Neuron (in vitro differentiated cells): Measurements from ENCODE around the gene ST3GAL4.
"Not testable (repeated sequence)": the region's sequence is repeated elsewhere in the genome, so short reads cannot be mapped to it uniquely, and the experiment has no call there.

Experiments
- H2AFZ ChIP-seq: one replicate; pipeline ENCODE4 v1.6.1; 2013; ENCODE audit warnings: low read depth, mild to moderate bottlenecking, inconsistent platforms, low read length, moderate library complexity
- H3K27me3 ChIP-seq: one replicate; pipeline ENCODE4 v1.6.1; 2013; ENCODE audit warnings: low read length; ENCODE audit not compliant: insufficient read depth
- H3K36me3 ChIP-seq: one replicate; pipeline ENCODE4 v1.6.1; 2013; ENCODE audit warnings: low read length; ENCODE audit not compliant: insufficient read depth
- H3K4me1 ChIP-seq: one replicate; pipeline ENCODE4 v1.6.1; 2013; ENCODE audit warnings: low read length; ENCODE audit not compliant: insufficient read depth
- H3K4me3 ChIP-seq: 2 replicates; pipeline ENCODE4 v1.5.1; 2013; ENCODE audit warnings: mild to moderate bottlenecking, low read length, moderate library complexity
- H3K9me3 ChIP-seq: one replicate; pipeline ENCODE4 v1.6.1; 2013; ENCODE audit warnings: low read length

Gene ST3GAL4

DNA sequence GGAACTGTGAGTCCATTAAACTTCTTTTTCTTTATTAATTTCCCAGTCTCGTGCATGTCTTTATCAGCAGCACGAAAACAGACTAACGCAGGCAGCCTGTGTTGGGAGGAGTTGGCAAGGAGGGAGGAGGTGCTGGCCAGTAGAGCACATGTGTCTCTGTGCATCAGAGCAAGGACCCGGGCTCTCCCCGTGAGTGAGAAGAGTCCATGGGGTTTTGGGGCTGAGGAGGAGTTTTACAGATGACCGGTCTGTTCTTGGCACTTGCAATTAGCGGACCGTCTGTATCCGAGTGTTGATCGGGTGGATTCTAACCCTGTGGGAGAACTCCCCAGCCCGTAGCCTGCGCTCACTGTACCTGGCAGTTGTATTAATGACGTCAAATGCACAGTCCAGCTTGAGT, 40.3 kb downstream of the ST3GAL4 start:
- H3K9me3 ChIP-seq, H3K27me3 ChIP-seq, H3K4me1 ChIP-seq: not testable (repeated sequence)

DNA sequence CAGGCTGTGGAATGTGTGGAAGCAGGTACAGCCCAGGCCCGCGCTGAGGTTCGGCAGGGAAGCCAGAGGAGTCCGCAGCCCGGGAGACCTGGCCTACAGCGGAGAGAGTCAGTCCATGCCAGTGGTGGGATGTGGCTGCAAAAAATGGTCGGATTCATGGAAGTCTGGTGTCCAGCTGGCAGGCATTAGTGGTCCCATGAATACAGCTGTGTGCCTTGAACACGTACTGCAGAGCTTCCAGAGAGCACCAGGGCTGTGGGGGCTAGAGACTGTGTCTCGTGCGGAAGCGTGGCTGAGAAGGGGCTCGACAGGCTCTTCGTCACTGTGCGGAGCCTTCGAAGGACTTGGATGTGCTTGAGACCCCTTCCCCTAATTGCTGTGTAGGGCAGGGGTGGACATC, 40.8 kb downstream of the ST3GAL4 start:
- not testable (repeated sequence) for H3K4me1 ChIP-seq, H2AFZ ChIP-seq, H3K27me3 ChIP-seq, H3K4me3 ChIP-seq, H3K9me3 ChIP-seq, H3K36me3 ChIP-seq

More for the DNA sequence above, 40.3 kb downstream of the ST3GAL4 start:
- not testable (repeated sequence) for H3K36me3 ChIP-seq, H2AFZ ChIP-seq, H3K4me3 ChIP-seq

DNA sequence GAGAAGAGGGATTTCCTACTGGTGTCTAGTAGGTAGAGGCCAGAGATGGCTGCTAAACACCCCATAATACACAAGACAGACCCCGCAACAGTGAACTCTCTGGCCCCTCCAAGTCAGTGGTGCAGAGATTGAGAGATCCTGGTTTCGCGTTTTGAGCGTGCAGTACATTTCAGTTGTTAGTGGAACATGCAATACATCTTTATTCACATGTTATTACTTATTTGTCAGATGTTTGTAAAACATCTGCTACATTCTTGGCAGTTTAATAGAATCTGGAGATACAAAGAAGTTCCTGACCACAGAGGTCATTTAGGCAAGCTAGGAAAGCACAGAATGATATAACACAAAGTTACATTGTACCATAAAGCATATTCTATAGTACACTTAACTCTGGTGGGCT, 41.5 kb downstream of the ST3GAL4 start:
- Histone ChIP-seq H3K4me1 (no peaks in the 10 kb centered on the region), H3K9me3 (peaks cover 5% of the 10 kb centered on the region), H3K36me3 (no peaks in the 10 kb centered on the region), H2AFZ (no peak overlapping the region), H3K4me3 (no peak overlapping the region), H3K27me3 (no peaks in the 10 kb centered on the region)

DNA sequence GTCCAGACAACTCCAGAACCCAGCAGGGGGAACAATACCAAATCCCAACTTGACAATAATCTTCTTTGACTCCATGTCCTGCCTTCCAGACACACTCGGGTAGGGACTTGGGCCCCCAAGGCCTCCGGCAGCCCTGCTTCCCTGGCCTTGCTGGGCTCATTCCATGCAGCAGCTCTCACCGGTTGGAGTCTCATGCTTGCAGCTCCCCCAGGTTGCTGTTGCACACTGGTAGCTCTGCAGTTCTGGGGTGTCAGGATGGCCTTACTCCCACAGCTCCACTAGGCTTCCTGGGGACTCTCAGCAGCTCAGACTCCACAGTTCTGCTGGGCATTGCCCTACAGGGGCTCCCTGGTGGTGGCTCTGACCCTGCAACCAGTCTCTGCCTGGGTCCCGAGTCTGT, 42.8 kb downstream of the ST3GAL4 start:
- H3K4me3 ChIP-seq = no peak overlapping the region
- no peak overlapping the region for H2AFZ ChIP-seq
- H3K27me3 ChIP-seq = no peaks in the 10 kb centered on the region
- H3K9me3 ChIP-seq = peaks cover 5% of the 10 kb centered on the region
- H3K4me1 ChIP-seq = no peaks in the 10 kb centered on the region
- H3K36me3 ChIP-seq = no peaks in the 10 kb centered on the region

DNA sequence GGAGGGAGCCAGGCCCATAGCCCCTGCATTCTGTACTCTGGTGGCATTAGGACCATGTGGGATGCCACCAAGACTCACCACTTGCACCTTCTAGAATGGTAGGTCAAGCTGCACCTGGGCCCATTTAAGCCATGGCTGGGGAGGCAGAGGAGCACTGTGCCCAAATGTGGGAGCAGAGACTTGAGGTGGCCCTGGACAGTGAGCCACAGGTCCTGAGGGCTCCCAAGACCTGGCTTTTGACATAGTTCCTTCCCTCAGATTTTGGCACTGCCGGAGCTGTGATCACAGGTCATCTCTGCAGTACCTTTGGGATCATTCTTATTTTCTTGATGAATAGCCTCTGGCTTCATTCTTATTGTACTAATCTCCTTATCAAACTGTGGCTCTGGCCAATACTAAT, 43.2 kb downstream of the ST3GAL4 start:
- no peaks in the 10 kb centered on the region for H3K4me1 ChIP-seq
- H3K36me3 ChIP-seq = no peaks in the 10 kb centered on the region
- no peak overlapping the region for H3K4me3 ChIP-seq
- no peaks in the 10 kb centered on the region for H3K27me3 ChIP-seq
- no peak overlapping the region for H2AFZ ChIP-seq
- H3K9me3 ChIP-seq = peaks cover 5% of the 10 kb centered on the region

DNA sequence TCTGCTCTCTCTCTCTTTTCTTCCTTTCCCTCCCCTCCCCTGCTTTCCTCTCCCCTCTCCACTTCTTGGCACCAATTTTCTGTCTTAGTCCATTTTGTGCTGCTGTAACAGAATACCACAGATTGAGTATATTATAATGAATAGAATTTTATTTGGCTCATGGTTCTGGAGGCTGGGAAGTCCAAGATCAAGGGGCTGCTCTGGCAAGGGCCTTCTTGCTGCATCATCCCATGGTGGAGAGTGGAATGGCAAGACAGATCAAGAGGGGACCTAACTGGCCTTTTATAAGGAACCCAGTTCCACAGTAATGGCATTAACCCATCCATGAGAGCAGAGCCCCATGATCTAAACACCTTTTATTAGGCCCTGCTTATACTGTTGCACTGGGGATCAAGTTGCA, 44.5 kb downstream of the ST3GAL4 start:
- Histone ChIP-seq H3K9me3 (peaks cover 5% of the 10 kb centered on the region), H2AFZ (no peak overlapping the region), H3K36me3 (no peaks in the 10 kb centered on the region), H3K4me3 (no peak overlapping the region), H3K27me3 (no peaks in the 10 kb centered on the region), H3K4me1 (no peaks in the 10 kb centered on the region)

DNA sequence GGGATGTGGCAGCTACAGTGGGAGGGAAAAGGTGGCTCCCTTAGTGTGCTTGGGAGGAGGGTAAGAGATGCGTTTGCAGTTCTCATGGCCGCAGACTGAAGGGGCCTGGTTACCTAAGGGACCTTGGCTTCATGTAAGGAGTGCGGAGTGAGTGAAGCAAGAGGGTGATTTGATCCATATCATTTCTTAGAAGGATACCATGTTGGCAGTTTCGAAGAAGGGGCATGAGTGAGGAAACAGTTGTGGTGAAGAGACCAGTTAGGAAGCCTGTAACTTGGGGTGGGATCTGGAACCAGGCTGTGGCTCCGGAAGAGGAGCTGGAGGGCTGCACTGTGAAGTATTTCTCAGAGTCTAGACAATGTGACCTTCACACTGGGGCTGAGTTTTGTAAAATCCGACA, 45.0 kb downstream of the ST3GAL4 start:
- no peaks in the 10 kb centered on the region for H3K4me1 ChIP-seq
- H3K9me3 ChIP-seq = peaks cover 5% of the 10 kb centered on the region
- no peaks in the 10 kb centered on the region for H3K27me3 ChIP-seq
- no peaks in the 10 kb centered on the region for H3K36me3 ChIP-seq
- H2AFZ ChIP-seq = no peak overlapping the region
- H3K4me3 ChIP-seq = no peak overlapping the region

DNA sequence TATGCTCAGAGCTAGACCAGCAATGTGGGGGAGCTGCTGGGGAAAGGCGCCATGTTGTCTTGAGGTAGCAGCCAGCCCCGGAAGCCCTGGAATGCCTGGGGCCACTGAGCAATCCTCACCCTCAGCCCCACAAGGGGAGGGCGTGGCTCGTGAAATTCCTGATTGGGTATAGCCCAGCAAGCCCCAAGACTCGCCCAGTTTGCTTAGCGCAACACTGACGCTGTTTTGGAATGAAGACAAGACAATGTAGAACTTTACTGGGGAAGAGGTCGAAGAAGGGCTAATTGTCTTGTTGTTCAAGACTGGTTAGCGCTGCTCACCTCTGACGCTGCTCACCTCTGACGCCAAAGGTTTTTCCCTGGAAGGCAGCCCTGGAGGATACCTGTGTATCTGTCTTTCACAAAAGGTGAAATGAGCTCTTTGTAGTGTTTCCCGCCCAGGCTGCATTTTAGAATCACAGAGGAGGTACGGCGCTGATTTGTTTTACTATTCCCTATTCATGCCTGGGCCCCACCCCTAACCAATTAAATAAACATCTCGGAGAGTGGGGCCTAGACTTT, 47.6 kb downstream of the ST3GAL4 start:
- no peaks in the 10 kb centered on the region for H3K4me1 ChIP-seq
- H2AFZ ChIP-seq = no peak overlapping the region
- H3K4me3 ChIP-seq = no peak overlapping the region
- peaks cover 5% of the 10 kb centered on the region for H3K9me3 ChIP-seq
- peaks cover 5% of the 10 kb centered on the region for H3K36me3 ChIP-seq
- no peaks in the 10 kb centered on the region for H3K27me3 ChIP-seq

DNA sequence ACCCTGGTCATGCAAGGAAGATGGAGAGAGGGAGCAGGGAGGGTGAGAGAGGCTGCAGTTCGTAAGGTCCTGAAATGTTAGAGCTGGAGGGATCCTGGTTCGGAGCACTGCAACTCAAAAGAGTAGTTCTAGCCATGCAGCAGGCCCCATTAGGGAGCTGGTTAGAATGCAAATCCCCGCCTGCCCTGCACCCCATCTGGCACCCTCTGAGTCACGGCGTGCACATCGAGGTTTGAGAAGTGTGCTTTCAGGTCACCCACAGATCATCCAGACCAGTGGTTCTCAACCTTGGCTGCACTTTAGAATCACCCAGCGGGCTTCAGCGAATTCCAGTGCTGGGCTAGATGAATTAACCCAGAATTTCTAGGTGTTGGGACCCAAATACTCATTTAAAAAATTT, 48.2 kb downstream of the ST3GAL4 start:
- Histone ChIP-seq H3K4me3 (no peak overlapping the region), H3K36me3 (peaks cover 10% of the 10 kb centered on the region), H3K4me1 (no peaks in the 10 kb centered on the region)

DNA sequence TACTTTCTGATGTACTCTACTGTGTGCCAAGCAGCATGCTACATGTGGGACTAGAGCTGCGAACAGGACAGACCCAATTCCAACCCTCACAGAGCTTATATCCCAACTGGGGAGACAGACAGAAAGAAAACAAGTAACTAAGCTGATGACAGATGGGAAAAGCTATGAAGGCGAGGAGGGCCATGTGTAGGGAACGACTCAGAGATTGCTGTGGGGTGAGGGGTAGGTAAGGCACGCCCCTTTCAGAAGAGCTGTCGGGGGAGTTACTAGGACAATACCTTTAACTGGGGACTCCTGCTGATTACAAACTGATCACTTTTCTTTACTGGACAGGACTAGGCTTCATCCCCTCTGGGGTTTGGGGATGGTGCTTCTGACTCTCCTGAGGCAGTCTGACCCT, 48.9 kb downstream of the ST3GAL4 start:
- H3K4me3 ChIP-seq = no peak overlapping the region
- no peaks in the 10 kb centered on the region for H3K27me3 ChIP-seq
- no peaks in the 10 kb centered on the region for H3K4me1 ChIP-seq
- H3K36me3 ChIP-seq = peaks cover 10% of the 10 kb centered on the region
- H2AFZ ChIP-seq = no peak overlapping the region
- H3K9me3 ChIP-seq = peaks cover 5% of the 10 kb centered on the region

More for the DNA sequence above, 48.2 kb downstream of the ST3GAL4 start:
- peaks cover 5% of the 10 kb centered on the region for H3K9me3 ChIP-seq
- H2AFZ ChIP-seq = no peak overlapping the region
- H3K27me3 ChIP-seq = no peaks in the 10 kb centered on the region

DNA sequence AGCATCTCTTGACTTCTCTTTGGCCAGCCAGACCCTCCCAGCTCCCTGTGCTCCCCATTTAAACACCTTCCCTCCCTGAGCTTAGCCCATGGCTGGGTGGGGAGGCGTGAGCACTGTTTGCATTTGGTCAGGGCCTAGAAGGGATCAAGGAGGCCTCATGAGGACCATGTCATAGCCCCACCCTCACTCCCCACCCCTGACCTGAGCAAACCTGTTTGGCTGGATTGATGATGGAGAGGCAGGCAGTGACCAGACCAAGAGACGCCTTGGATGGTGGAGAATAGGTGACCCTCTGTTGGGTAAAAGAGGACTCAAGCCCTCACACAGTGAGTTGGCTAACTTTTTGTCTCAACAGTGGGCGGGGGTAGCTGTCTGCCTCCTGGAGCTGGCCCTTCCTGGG, 49.9 kb downstream of the ST3GAL4 start:
- H3K9me3 ChIP-seq = peaks cover 2% of the 10 kb centered on the region
- H2AFZ ChIP-seq = no peak overlapping the region

DNA sequence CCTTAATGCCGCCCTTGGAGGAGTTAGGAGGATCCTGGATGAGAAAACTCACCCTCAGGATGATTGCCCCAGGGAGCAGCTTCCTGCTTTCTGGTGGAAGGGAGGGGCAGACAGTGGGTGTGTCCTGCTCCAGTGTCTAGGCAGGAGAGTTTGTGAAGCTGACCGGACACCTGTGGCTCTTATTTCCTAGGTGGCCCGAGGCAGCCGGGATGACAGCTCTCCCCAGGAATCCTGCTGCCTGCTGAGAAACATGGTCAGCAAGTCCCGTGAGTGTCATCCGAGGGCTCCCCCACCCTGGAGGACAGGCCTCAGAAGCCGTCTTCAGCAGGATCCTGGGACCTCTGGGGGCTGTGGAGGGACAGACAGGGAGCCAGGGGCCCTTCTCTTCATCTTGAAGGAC, 50.4 kb downstream of the ST3GAL4 start:
- no peak overlapping the region for H3K4me3 ChIP-seq
- no peak overlapping the region for H2AFZ ChIP-seq
- no peaks in the 10 kb centered on the region for H3K27me3 ChIP-seq
- peaks cover 10% of the 10 kb centered on the region for H3K36me3 ChIP-seq
- H3K4me1 ChIP-seq = no peaks in the 10 kb centered on the region
- H3K9me3 ChIP-seq = no peaks in the 10 kb centered on the region

More for the DNA sequence above, 49.9 kb downstream of the ST3GAL4 start:
- Histone ChIP-seq H3K4me3 (no peak overlapping the region), H3K27me3 (no peaks in the 10 kb centered on the region), H3K36me3 (peaks cover 10% of the 10 kb centered on the region), H3K4me1 (no peaks in the 10 kb centered on the region)

DNA sequence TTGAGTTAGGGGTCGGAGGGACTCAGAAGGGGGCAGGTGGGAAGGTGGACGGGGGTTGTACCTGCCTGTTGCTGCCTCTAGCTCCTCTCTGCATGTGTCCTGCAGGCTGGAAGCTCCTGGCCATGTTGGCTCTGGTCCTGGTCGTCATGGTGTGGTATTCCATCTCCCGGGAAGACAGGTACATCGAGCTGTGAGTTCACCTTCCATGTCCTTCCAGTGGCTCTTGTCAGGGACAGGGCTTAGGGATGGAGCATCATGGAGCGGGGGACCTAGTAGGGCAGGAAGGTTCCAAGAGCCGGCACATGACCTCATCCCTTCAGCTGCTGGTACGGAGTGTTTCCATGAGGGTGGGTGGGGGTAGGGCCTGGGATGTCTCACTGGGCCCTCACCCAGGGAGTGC, 50.9 kb downstream of the ST3GAL4 start:
- Histone ChIP-seq H3K4me3 (no peak overlapping the region), H3K27me3 (no peaks in the 10 kb centered on the region), H3K9me3 (no peaks in the 10 kb centered on the region)

DNA sequence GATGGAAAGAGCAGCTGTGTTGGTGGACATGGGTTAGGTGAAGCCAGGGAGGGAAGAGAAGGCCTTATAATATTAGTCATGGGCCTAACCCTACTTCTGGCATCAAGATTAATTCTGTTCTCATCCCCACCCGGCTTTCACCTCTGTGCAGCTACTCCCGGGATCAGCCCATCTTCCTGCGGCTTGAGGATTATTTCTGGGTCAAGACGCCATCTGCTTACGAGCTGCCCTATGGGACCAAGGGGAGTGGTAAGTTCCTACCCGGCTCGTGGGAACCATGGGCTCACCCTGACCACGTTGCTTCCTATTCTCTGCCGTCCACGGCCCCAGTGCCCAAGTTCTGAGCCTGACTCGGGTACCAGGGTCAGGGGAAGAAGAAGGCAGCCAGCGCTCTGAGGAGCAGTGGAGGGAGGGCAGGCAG, 51.6 kb downstream of the ST3GAL4 start:
- Histone ChIP-seq H3K36me3 (peaks cover 10% of the 10 kb centered on the region), H3K27me3 (no peaks in the 10 kb centered on the region), H3K4me3 (no peak overlapping the region), H3K9me3 (no peaks in the 10 kb centered on the region), H3K4me1 (no peaks in the 10 kb centered on the region), H2AFZ (no peak overlapping the region)

More for the DNA sequence above, 50.9 kb downstream of the ST3GAL4 start:
- H2AFZ ChIP-seq = no peak overlapping the region
- H3K4me1 ChIP-seq = no peaks in the 10 kb centered on the region
- peaks cover 10% of the 10 kb centered on the region for H3K36me3 ChIP-seq
